GM11168 (cell line): ENCODE data around the gene ZBTB12.

Source experiments
- in situ Hi-C: fragments of 300-500 bp; cut with MboI; formaldehyde crosslinking; loops from one replicate; pipeline ENCODE4 v1.12.0; 2022; ENCODE audit warnings: low sequenced_read_pairs; ENCODE audit not compliant: unreplicated experiment

ZBTB12 gene

GRCh38 chr6:31899215-31899614 is 2.7 kb downstream of the ZBTB12 start:
- in situ Hi-C loops, result no loop called here

GRCh38 chr6:31898383-31899011 is 3.4 kb downstream of the ZBTB12 start:
- in situ Hi-C loops, result no loop called here

GRCh38 chr6:31897612-31898382 is 4.1 kb downstream of the ZBTB12 start, which contains the start of gene EHMT2:
Gene EHMT2 (minus strand): TSS chr6:31897698. CDS start chr6:31897677, 21 bp downstream.
- in situ Hi-C loops, result no loop called here

GRCh38 chr6:31896856-31897611 is 4.9 kb downstream of the ZBTB12 start:
- in situ Hi-C loops, result no loop called here

GRCh38 chr6:31896493-31896855 is 5.4 kb downstream of the ZBTB12 start:
- in situ Hi-C loops, result no loop called here

GRCh38 chr6:31892821-31893220 is 9.1 kb downstream of the ZBTB12 start:
- in situ Hi-C loops, result no loop called here

GRCh38 chr6:31889331-31889972 is 12.4 kb downstream of the ZBTB12 start:
- in situ Hi-C loops, result no loop called here

GRCh38 chr6:31888276-31889258 is 13.3 kb downstream of the ZBTB12 start:
- in situ Hi-C loops, result no loop called here

- in situ Hi-C loops, result no loop called here
Observed at GRCh38 chr6:31887173-31888007, 14.5 kb downstream of the ZBTB12 start.

GRCh38 chr6:31886541-31886991 is 15.3 kb downstream of the ZBTB12 start:
- in situ Hi-C loops, result no loop called here

GRCh38 chr6:31884528-31885035 is 17.3 kb downstream of the ZBTB12 start:
- in situ Hi-C loops, result no loop called here

- in situ Hi-C loops, result no loop called here
Observed at GRCh38 chr6:31883676-31884075, 18.2 kb downstream of the ZBTB12 start.

GRCh38 chr6:31882344-31882743 is 19.5 kb downstream of the ZBTB12 start:
- in situ Hi-C loops, result no loop called here

GRCh38 chr6:31881136-31881859 is 20.6 kb downstream of the ZBTB12 start:
- in situ Hi-C loops, result no loop called here

GRCh38 chr6:31880616-31881015 is 21.3 kb downstream of the ZBTB12 start:
- in situ Hi-C loops, result no loop called here

GRCh38 chr6:31879901-31880300 is 22.0 kb downstream of the ZBTB12 start:
- in situ Hi-C loops, result no loop called here

GRCh38 chr6:31879143-31879542 is 22.7 kb downstream of the ZBTB12 start:
- in situ Hi-C loops, result no loop called here

- in situ Hi-C loops, result no loop called here
Observed at GRCh38 chr6:31878726-31879125, 23.2 kb downstream of the ZBTB12 start, which contains the start of gene SLC44A4. Gene SLC44A4 (minus strand): TSS chr6:31878997. CDS start chr6:31878980, 17 bp downstream.
